Measurements from ENCODE around the gene APLP2.

DNA sequence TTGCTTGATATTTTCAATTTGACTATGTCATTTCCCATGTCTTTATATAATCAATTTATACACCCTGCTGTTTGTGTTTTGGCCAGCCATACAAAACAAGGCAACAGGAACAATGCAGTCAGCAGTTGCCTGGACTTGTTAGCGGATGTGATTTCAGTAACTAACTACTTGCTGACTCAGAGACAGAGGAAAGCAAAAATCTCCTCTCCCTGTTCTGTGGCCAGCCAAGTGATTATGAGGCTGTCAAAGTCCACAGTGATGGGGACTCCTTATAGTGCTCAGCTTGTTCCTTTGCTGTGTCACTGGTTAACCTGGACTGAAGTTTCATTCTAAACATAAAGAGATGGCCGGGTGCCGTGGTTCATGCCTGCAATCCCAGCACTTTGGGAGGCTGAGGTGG lies 32.6 kb upstream of the APLP2 start:
- TF ChIP-seq, protein P1, sequence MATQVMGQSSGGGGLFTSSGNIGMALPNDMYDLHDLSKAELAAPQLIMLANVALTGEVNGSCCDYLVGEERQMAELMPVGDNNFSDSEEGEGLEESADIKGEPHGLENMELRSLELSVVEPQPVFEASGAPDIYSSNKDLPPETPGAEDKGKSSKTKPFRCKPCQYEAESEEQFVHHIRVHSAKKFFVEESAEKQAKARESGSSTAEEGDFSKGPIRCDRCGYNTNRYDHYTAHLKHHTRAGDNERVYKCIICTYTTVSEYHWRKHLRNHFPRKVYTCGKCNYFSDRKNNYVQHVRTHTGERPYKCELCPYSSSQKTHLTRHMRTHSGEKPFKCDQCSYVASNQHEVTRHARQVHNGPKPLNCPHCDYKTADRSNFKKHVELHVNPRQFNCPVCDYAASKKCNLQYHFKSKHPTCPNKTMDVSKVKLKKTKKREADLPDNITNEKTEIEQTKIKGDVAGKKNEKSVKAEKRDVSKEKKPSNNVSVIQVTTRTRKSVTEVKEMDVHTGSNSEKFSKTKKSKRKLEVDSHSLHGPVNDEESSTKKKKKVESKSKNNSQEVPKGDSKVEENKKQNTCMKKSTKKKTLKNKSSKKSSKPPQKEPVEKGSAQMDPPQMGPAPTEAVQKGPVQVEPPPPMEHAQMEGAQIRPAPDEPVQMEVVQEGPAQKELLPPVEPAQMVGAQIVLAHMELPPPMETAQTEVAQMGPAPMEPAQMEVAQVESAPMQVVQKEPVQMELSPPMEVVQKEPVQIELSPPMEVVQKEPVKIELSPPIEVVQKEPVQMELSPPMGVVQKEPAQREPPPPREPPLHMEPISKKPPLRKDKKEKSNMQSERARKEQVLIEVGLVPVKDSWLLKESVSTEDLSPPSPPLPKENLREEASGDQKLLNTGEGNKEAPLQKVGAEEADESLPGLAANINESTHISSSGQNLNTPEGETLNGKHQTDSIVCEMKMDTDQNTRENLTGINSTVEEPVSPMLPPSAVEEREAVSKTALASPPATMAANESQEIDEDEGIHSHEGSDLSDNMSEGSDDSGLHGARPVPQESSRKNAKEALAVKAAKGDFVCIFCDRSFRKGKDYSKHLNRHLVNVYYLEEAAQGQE (IDR thresholded peaks at IDR 0.05; ENCODE audit: low read depth) = no peak
- no peak for TF ChIP-seq TEAD4 (IDR thresholded peaks at IDR 0.05)
- no peak for TF ChIP-seq YY1 (IDR thresholded peaks at IDR 0.05; ENCODE audit: low read depth)
- TF ChIP-seq EP300 (IDR thresholded peaks at IDR 0.05; ENCODE audit: borderline replicate concordance) = no peak
- TF ChIP-seq, protein P2, sequence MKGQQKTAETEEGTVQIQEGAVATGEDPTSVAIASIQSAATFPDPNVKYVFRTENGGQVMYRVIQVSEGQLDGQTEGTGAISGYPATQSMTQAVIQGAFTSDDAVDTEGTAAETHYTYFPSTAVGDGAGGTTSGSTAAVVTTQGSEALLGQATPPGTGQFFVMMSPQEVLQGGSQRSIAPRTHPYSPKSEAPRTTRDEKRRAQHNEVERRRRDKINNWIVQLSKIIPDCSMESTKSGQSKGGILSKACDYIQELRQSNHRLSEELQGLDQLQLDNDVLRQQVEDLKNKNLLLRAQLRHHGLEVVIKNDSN (IDR thresholded peaks at IDR 0.05) = no peak
- no peak for TF ChIP-seq TAF1 (IDR thresholded peaks at IDR 0.05; ENCODE audit: low read depth)
- no peak for TF ChIP-seq RAD21 (IDR thresholded peaks at IDR 0.05; ENCODE audit: low read depth)
- no peak for TF ChIP-seq FOXM1 (IDR thresholded peaks at IDR 0.05; ENCODE audit: borderline replicate concordance, low read depth)

All from Ishikawa (cell line).